ENCODE results near the gene ZCRB1. TPM values are rescaled to one million over a fixed set of nuclear protein-coding genes. Genes with fewer than 3 reads are reported as not detected.

Gene ZCRB1
- total and polyA plus RNA-seq, 4 donors = 9.8 to 66.3 (median 16.4) TPM

DNA sequence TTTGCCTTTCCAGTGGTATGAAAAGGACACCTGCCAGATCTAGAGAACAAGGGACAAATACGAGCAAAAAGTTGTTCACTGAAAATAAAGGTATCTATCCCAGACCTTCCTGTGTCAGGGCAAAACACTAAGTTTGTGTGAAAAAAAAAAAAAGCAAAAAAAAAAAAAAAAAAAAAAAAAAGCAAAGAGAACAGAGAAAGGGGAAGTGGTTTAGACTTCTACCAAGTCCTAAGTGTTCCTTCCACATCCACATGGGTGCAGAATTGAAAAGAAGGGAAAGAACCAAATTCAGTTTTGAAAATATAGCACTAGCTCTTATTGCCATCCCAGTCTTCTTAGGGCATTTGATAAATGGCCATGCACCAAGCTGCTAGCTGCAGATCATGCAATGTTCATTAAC, 41.7 kb downstream of the ZCRB1 start (continued):
- TF ChIP-seq, protein P1, sequence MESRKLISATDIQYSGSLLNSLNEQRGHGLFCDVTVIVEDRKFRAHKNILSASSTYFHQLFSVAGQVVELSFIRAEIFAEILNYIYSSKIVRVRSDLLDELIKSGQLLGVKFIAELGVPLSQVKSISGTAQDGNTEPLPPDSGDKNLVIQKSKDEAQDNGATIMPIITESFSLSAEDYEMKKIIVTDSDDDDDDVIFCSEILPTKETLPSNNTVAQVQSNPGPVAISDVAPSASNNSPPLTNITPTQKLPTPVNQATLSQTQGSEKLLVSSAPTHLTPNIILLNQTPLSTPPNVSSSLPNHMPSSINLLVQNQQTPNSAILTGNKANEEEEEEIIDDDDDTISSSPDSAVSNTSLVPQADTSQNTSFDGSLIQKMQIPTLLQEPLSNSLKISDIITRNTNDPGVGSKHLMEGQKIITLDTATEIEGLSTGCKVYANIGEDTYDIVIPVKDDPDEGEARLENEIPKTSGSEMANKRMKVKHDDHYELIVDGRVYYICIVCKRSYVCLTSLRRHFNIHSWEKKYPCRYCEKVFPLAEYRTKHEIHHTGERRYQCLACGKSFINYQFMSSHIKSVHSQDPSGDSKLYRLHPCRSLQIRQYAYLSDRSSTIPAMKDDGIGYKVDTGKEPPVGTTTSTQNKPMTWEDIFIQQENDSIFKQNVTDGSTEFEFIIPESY (IDR thresholded peaks at IDR 0.05) = no peak
- TF ChIP-seq SP1 (IDR thresholded peaks at IDR 0.05) (no peak), JUND (IDR thresholded peaks at IDR 0.05) (no peak), HNF4G (IDR thresholded peaks at IDR 0.05) (no peak), EGR1 (IDR thresholded peaks at IDR 0.05; ENCODE audit: low read depth in 2 of 2) (no peak), YY1 (IDR thresholded peaks at IDR 0.05) (no peak), FOXA1 (IDR thresholded peaks at IDR 0.05) (no peak)

DNA sequence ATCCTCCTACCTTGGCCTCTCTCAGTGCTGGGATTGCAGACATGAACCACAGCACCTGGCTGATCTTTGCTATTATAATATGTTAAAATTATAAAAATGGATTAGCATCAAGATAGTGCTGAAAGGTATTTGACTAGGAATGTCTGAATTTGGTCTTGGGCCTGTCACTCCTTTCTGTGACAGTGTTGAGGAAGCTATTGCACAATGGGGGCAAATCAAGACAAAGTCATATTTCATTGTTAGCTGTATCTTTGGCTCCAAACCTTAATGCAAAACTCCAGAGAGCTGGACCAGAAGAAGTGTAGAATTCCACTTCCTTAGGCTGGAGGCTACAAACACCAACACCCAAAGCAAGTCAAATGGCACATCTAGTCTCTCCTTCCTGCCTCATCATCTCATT, 42.2 kb downstream of the ZCRB1 start:
- no peak for DNase-seq (ENCODE audit: low spot score)
- H3K9ac ChIP-seq (ENCODE audit: low read depth in 1 of 2, low read length in 2 of 2) = no peak overlapping the region
- no peaks in the 10 kb centered on the region for H3K27me3 ChIP-seq (ENCODE audit: control insufficient read depth in 4 of 4, insufficient read depth in 4 of 4, low read length in 3 of 4)
- TF ChIP-seq NR2F2 (IDR thresholded peaks at IDR 0.05) = no peak
- TF ChIP-seq EGR1 (IDR thresholded peaks at IDR 0.05; ENCODE audit: low read depth in 2 of 2) = no peak
- TF ChIP-seq HNF4G (IDR thresholded peaks at IDR 0.05) = no peak
- TF ChIP-seq YY1 (IDR thresholded peaks at IDR 0.05) = no peak
- no peak for TF ChIP-seq HNF4A (conservative IDR thresholded peaks at IDR 0.05)
- TF ChIP-seq, protein P1 (IDR thresholded peaks at IDR 0.05) = no peak
- TF ChIP-seq RAD21 (IDR thresholded peaks at IDR 0.05) = no peak
- TF ChIP-seq, protein P2, sequence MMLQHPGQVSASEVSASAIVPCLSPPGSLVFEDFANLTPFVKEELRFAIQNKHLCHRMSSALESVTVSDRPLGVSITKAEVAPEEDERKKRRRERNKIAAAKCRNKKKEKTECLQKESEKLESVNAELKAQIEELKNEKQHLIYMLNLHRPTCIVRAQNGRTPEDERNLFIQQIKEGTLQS (IDR thresholded peaks at IDR 0.05) = no peak
- TF ChIP-seq RXRA (IDR thresholded peaks at IDR 0.05) = no peak
- TF ChIP-seq FOXA2 (IDR thresholded peaks at IDR 0.05) = no peak
- TF ChIP-seq FOXA1 (IDR thresholded peaks at IDR 0.05) = no peak
- TF ChIP-seq TAF1 (conservative IDR thresholded peaks at IDR 0.05) = no peak
- TF ChIP-seq JUND (IDR thresholded peaks at IDR 0.05) = no peak
- TF ChIP-seq, protein P3, sequence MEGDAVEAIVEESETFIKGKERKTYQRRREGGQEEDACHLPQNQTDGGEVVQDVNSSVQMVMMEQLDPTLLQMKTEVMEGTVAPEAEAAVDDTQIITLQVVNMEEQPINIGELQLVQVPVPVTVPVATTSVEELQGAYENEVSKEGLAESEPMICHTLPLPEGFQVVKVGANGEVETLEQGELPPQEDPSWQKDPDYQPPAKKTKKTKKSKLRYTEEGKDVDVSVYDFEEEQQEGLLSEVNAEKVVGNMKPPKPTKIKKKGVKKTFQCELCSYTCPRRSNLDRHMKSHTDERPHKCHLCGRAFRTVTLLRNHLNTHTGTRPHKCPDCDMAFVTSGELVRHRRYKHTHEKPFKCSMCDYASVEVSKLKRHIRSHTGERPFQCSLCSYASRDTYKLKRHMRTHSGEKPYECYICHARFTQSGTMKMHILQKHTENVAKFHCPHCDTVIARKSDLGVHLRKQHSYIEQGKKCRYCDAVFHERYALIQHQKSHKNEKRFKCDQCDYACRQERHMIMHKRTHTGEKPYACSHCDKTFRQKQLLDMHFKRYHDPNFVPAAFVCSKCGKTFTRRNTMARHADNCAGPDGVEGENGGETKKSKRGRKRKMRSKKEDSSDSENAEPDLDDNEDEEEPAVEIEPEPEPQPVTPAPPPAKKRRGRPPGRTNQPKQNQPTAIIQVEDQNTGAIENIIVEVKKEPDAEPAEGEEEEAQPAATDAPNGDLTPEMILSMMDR (IDR thresholded peaks at IDR 0.05; ENCODE audit: low read depth, low read length, missing input control) = no peak
- no peak for TF ChIP-seq SP1 (IDR thresholded peaks at IDR 0.05)
- TF ChIP-seq, protein P4, sequence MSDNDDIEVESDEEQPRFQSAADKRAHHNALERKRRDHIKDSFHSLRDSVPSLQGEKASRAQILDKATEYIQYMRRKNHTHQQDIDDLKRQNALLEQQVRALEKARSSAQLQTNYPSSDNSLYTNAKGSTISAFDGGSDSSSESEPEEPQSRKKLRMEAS (IDR thresholded peaks at IDR 0.05) = no peak
- TF ChIP-seq GABPA (IDR thresholded peaks at IDR 0.05 in 1 of 2, conservative IDR thresholded peaks at IDR 0.05 in 1 of 2) = no peak
- no peak overlapping the region for H3K4me3 ChIP-seq (ENCODE audit: low read depth in 1 of 3, low read length in 3 of 3)
- H3K27ac ChIP-seq (ENCODE audit: low read depth in 1 of 2, low read length in 2 of 2) = no peak overlapping the region
- peaks cover 0 to 17% (median 12%) of the 10 kb centered on the region in 4 donors for H3K4me1 ChIP-seq (ENCODE audit: control insufficient read depth in 4 of 4, insufficient read depth in 4 of 4, low read length in 3 of 4)
- H3K36me3 ChIP-seq (ENCODE audit: control insufficient read depth in 4 of 4, insufficient read depth in 3 of 4, low read depth in 1 of 4, low read length in 3 of 4) = no peaks in the 10 kb centered on the region
- H3K9me3 ChIP-seq (ENCODE audit: control insufficient read depth in 4 of 4, low read length in 3 of 4) = no peaks in the 10 kb centered on the region
